Upper lobe of right lung (tissue), 1 donor: ENCODE data around the gene RASSF5. TPM values are rescaled to one million over a fixed set of nuclear protein-coding genes. Genes with fewer than 3 reads are reported as not detected.

Experiments
- ATAC-seq: fragments of 200-7000 bp; cut with Tn5 transposase; one replicate; pipeline ENCODE4 v1.9.1; 2020; ENCODE audit warnings: mild to moderate bottlenecking, moderate library complexity
- DNase-seq: peaks from one replicate; pipeline ENCODE4 v3.0.0-alpha.2; 2020
- H3K27ac ChIP-seq: fragments of 200-600 bp; one replicate; pipeline ENCODE4 v1.8.0; 2022
- H3K27me3 ChIP-seq: fragments of 200-600 bp; one replicate; pipeline ENCODE4 v1.8.0; 2022; ENCODE audit warnings: mild to moderate bottlenecking
- H3K36me3 ChIP-seq: fragments of 200-600 bp; one replicate; pipeline ENCODE4 v1.8.0; 2022
- H3K4me1 ChIP-seq: fragments of 200-600 bp; one replicate; pipeline ENCODE4 v1.8.0; 2022
- H3K4me3 ChIP-seq: fragments of 200-600 bp; one replicate; pipeline ENCODE4 v1.8.0; 2022; ENCODE audit warnings: mild to moderate bottlenecking
- H3K9me3 ChIP-seq: fragments of 200-600 bp; one replicate; pipeline ENCODE4 v1.8.0; 2022
- CTCF ChIP-seq: fragments of 200-600 bp; IDR thresholded peaks from one replicate; pipeline ENCODE4 v1.8.0; 2022; ENCODE audit warnings: antibody characterized with exemption
- intact Hi-C: fragments of 100-400 bp; cut with DNase I; formaldehyde crosslinking; loops from one replicate; pipeline ENCODE4 v1.11.0; 2022
- total RNA-seq: library from RNA; stranded (reverse); fragmentation: NEBNext Ultra II Directional; extraction: Animal tissue kit (Norgen Biotek cat#: 25700); gene quantifications from one replicate; pipeline ENCODE4 v1.2.1, GENCODE V29; 2021
- donor health status: DM: no; HTN: yes; CAD: no; lungs with severe emphysema.

The RASSF5 gene
- total RNA-seq, 1 donor from 2014 or later = 37.6 TPM

- Histone ChIP-seq H3K4me3 (no peak overlapping the region), H3K4me1 (peaks cover 47% of the 10 kb centered on the region)
- DNase-seq = peak; percentile 67
Observed at GRCh38 chr1:206512058-206512850, 4.9 kb downstream of the RASSF5 start.

GRCh38 chr1:206512851-206513180 is 5.5 kb downstream of the RASSF5 start:
- intact Hi-C loops = no loop called here
- ATAC-seq (peak; percentile 53), DNase-seq (peak; percentile 59)
- H3K4me3 ChIP-seq = no peak overlapping the region
- no peaks in the 10 kb centered on the region for H3K36me3 ChIP-seq
- peak overlapping the region; percentile 71 for H3K27ac ChIP-seq
- no peak for TF ChIP-seq CTCF
- H3K27me3 ChIP-seq = no peaks in the 10 kb centered on the region
- no peaks in the 10 kb centered on the region for H3K9me3 ChIP-seq
- H3K4me1 ChIP-seq = peaks cover 47% of the 10 kb centered on the region

More at GRCh38 chr1:206512058-206512850, 4.9 kb downstream of the RASSF5 start:
- intact Hi-C loops = no loop called here
- H3K36me3 ChIP-seq = no peaks in the 10 kb centered on the region
- peak overlapping the region; percentile 71 for H3K27ac ChIP-seq
- no peak for ATAC-seq
- no peaks in the 10 kb centered on the region for H3K27me3 ChIP-seq
- no peaks in the 10 kb centered on the region for H3K9me3 ChIP-seq
- no peak for TF ChIP-seq CTCF

DNA sequence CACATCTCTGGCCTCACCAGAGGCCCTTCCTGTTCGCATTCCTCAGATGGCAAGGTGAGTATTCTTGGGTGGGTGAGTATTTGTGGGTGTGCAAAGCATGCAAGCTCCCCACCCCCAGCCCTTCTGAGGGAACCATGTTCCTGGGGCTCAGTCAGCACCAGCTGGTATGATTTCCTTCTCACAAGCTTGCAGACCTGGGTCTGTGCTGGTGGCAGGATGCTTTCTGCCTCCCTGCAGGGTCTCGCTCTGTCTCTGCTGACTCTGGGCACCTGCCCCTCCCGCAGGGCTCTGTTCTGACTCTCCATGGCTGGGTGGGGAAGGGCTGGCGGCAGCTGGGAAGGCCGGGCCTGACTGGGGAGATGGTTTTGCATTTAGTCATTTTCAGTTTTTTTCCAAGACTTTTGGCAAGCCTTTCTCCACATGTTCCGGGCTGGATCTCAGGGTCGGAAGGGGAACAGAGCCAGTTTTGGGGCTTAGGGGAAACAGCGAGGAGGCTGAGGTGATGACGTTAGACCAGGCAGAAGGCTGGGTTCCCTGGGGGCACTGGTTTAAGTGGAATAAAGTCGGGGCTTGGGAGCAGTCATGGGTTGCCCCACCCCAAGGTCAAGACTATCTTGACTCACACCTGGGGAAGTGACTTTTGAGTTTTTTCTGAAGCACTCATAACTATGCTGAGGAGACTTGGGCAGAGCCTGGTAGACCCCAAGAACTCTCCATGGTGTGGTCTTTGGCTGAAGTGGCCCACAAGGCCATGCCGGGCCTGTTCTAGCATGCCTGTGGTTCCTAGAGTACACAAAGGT is 6.2 kb downstream of the RASSF5 start:
- ATAC-seq (peak; percentile 55), DNase-seq (peak; percentile 74)
- Histone ChIP-seq H3K36me3 (no peaks in the 10 kb centered on the region), H3K27ac (peak overlapping the region; percentile 71), H3K27me3 (no peaks in the 10 kb centered on the region), H3K9me3 (no peaks in the 10 kb centered on the region), H3K4me1 (peaks cover 41% of the 10 kb centered on the region), H3K4me3 (no peak overlapping the region)
- intact Hi-C loops = no loop called here
- no peak for TF ChIP-seq CTCF

DNA sequence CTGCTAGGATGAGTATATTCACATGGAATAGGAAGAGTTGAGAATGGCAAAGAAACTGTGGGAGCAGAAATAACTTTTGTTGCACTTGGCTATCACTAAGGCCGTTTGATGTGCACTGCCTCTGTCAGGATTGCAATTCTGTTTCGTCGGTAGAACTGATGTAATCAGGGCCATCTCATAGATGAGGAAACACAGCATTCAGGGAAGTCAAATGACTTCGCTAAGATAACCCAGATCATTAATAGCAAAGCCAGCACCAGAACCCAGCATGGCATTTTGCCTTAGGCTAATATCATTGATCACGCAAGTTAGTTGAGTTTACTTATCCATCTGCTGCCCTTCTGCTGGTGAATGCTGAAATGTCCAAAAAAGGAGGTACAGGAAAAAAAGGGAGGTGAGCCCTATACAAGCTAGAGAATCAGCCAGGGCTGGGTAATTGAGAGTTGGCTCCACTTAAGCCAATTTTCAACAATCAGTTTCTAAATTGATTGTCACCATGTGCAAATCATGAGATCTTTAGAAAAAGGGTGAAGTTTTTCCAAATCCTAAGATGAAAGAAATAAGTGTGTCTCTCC is 7.6 kb downstream of the RASSF5 start:
- H3K27ac ChIP-seq = no peak overlapping the region
- H3K4me1 ChIP-seq = peaks cover 33% of the 10 kb centered on the region
- no peak overlapping the region for H3K4me3 ChIP-seq
- H3K27me3 ChIP-seq = no peaks in the 10 kb centered on the region
- H3K9me3 ChIP-seq = no peaks in the 10 kb centered on the region
- intact Hi-C loops = no loop called here
- no peaks in the 10 kb centered on the region for H3K36me3 ChIP-seq
- DNase-seq (no peak), ATAC-seq (no peak)
- no peak for TF ChIP-seq CTCF

GRCh38 chr1:206516728-206516990 is 9.3 kb downstream of the RASSF5 start:
- H3K27ac ChIP-seq = no peak overlapping the region
- ATAC-seq = no peak
- intact Hi-C loops = no loop called here
- DNase-seq = no peak
- H3K4me1 ChIP-seq = peaks cover 27% of the 10 kb centered on the region
- H3K36me3 ChIP-seq = no peaks in the 10 kb centered on the region
- no peaks in the 10 kb centered on the region for H3K9me3 ChIP-seq
- H3K27me3 ChIP-seq = no peaks in the 10 kb centered on the region
- H3K4me3 ChIP-seq = no peak overlapping the region
- TF ChIP-seq CTCF = no peak
